ENCODE data around the gene WDR82.

- no peak for TF ChIP-seq SRF (IDR thresholded peaks at IDR 0.05; ENCODE audit: low read depth in 2 of 2, low read length in 2 of 2)
- TF ChIP-seq, protein P1, sequence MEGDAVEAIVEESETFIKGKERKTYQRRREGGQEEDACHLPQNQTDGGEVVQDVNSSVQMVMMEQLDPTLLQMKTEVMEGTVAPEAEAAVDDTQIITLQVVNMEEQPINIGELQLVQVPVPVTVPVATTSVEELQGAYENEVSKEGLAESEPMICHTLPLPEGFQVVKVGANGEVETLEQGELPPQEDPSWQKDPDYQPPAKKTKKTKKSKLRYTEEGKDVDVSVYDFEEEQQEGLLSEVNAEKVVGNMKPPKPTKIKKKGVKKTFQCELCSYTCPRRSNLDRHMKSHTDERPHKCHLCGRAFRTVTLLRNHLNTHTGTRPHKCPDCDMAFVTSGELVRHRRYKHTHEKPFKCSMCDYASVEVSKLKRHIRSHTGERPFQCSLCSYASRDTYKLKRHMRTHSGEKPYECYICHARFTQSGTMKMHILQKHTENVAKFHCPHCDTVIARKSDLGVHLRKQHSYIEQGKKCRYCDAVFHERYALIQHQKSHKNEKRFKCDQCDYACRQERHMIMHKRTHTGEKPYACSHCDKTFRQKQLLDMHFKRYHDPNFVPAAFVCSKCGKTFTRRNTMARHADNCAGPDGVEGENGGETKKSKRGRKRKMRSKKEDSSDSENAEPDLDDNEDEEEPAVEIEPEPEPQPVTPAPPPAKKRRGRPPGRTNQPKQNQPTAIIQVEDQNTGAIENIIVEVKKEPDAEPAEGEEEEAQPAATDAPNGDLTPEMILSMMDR (IDR thresholded peaks at IDR 0.05 in 2 of 3, conservative IDR thresholded peaks at IDR 0.05 in 1 of 3; ENCODE audit: control insufficient read depth in 2 of 3, extremely low read depth in 1 of 3, insufficient read depth in 1 of 3, low read depth in 3 of 3, low read length in 3 of 3): no peak
- TF ChIP-seq MAX (IDR thresholded peaks at IDR 0.05; ENCODE audit: low read depth, low read length): no peak
- no peak for TF ChIP-seq POLR2A (IDR thresholded peaks at IDR 0.05; ENCODE audit: low read depth, low read length)
- TF ChIP-seq CHD1 (IDR thresholded peaks at IDR 0.05; ENCODE audit: low read depth, low read length): no peak
- TF ChIP-seq ZBTB33 (IDR thresholded peaks at IDR 0.05): no peak
- TF ChIP-seq TCF12 (IDR thresholded peaks at IDR 0.05; ENCODE audit: low read depth, low read length): no peak
- no peak for TF ChIP-seq EZH2 (IDR thresholded peaks at IDR 0.05; ENCODE audit: borderline replicate concordance, control insufficient read depth, low read depth, low read length)
These were observed 30.3 kb downstream of the WDR82 start for GRCh38 chr3:52248165-52248541.
